ENCODE data around the gene TLL2. TPM values are rescaled to one million over a fixed set of nuclear protein-coding genes. Genes with fewer than 3 reads are reported as not detected.
A peak's percentile ranks its signal among the peaks of the same experiment; 100 is the strongest.

TLL2 gene
- total and polyA plus RNA-seq, 7 experiments from 2014 or later: 0.24 TPM; not detected in 6

GRCh38 chr10:96491303-96491702, 22.4 kb downstream of the TLL2 start:
- Histone ChIP-seq H3K4me1 (ENCODE audit: control insufficient read depth in 2 of 2, insufficient read depth in 2 of 2, low read length in 2 of 2) (no peaks in the 10 kb centered on the region), H3K27ac (ENCODE audit: low read depth, low read length) (no peak overlapping the region), H3K9me3 (ENCODE audit: control insufficient read depth in 2 of 3, low read length in 3 of 3) (no peaks in the 10 kb centered on the region), H3K4me3 (ENCODE audit: low read length) (no peak overlapping the region), H3K27me3 (ENCODE audit: control insufficient read depth in 2 of 2, insufficient read depth in 2 of 2, low read length in 2 of 2) (no peaks in the 10 kb centered on the region), H3K36me3 (ENCODE audit: control insufficient read depth in 2 of 3, insufficient read depth in 3 of 3, low read length in 3 of 3) (no peaks in the 10 kb centered on the region)
- no peaks in the 10 kb centered on the region for H3K4me1 Mint-ChIP-seq
- intact Hi-C loops (cut with micrococcal nuclease): no loop called here
- H3K4me3 Mint-ChIP-seq: no peak overlapping the region
- H3K27ac Mint-ChIP-seq: no peak overlapping the region
- CTCF ChIA-PET: no interaction called here
- DNase-seq: no peak
- no peak for ATAC-seq
- H3K9me3 Mint-ChIP-seq: no peaks in the 10 kb centered on the region
- H3K27me3 Mint-ChIP-seq: peaks cover 0 to 13% (median 12%) of the 10 kb centered on the region in 5 donors
- POLR2A ChIA-PET: interaction anchor here (0.6 kb wide), 1 partner anchor 420 kb away, joined by 4 read pairs; no protein-coding TSS in a partner anchor
- no peaks in the 10 kb centered on the region for H3K36me3 Mint-ChIP-seq

GRCh38 chr10:96488161-96488935, 25.4 kb downstream of the TLL2 start:
- Histone ChIP-seq H3K27ac (ENCODE audit: low read depth, low read length) (no peak overlapping the region), H3K4me3 (ENCODE audit: low read length) (no peak overlapping the region), H3K4me1 (ENCODE audit: control insufficient read depth in 2 of 2, insufficient read depth in 2 of 2, low read length in 2 of 2) (no peaks in the 10 kb centered on the region), H3K27me3 (ENCODE audit: control insufficient read depth in 2 of 2, insufficient read depth in 2 of 2, low read length in 2 of 2) (peaks cover 0 to 3% of the 10 kb centered on the region in 2 donors), H3K9me3 (ENCODE audit: control insufficient read depth in 2 of 3, low read length in 3 of 3) (no peaks in the 10 kb centered on the region), H3K36me3 (ENCODE audit: control insufficient read depth in 2 of 3, insufficient read depth in 3 of 3, low read length in 3 of 3) (no peaks in the 10 kb centered on the region)
- Mint-ChIP-seq H3K4me3 (no peak overlapping the region), H3K27me3 (peaks cover 4 to 22% (median 13%) of the 10 kb centered on the region in 5 donors), H3K27ac (no peak overlapping the region), H3K36me3 (no peaks in the 10 kb centered on the region), H3K4me1 (no peaks in the 10 kb centered on the region), H3K9me3 (no peaks in the 10 kb centered on the region)
- DNase-seq (no peak), ATAC-seq (no peak)
- CTCF ChIA-PET: no interaction called here
- POLR2A ChIA-PET: no interaction called here
- intact Hi-C loops (cut with micrococcal nuclease): no loop called here

- ChIA-PET CTCF (no interaction called here), POLR2A (no interaction called here)
- Mint-ChIP-seq H3K27ac (no peak overlapping the region), H3K27me3 (peaks cover 8 to 30% (median 14%) of the 10 kb centered on the region in 5 donors), H3K4me3 (no peak overlapping the region), H3K36me3 (no peaks in the 10 kb centered on the region), H3K4me1 (no peaks in the 10 kb centered on the region), H3K9me3 (peaks cover 0 to 1% (median 0%) of the 10 kb centered on the region in 11 donors)
- DNase-seq (no peak), ATAC-seq (no peak)
- Histone ChIP-seq H3K4me3 (ENCODE audit: low read length) (no peak overlapping the region), H3K27ac (ENCODE audit: low read depth, low read length) (no peak overlapping the region), H3K27me3 (ENCODE audit: control insufficient read depth in 2 of 2, insufficient read depth in 2 of 2, low read length in 2 of 2) (peaks cover 0 to 3% of the 10 kb centered on the region in 2 donors), H3K9me3 (ENCODE audit: control insufficient read depth in 2 of 3, low read length in 3 of 3) (no peaks in the 10 kb centered on the region), H3K4me1 (ENCODE audit: control insufficient read depth in 2 of 2, insufficient read depth in 2 of 2, low read length in 2 of 2) (no peaks in the 10 kb centered on the region), H3K36me3 (ENCODE audit: control insufficient read depth in 2 of 3, insufficient read depth in 3 of 3, low read length in 3 of 3) (no peaks in the 10 kb centered on the region)
- intact Hi-C loops (cut with micrococcal nuclease): no loop called here
Observed at GRCh38 chr10:96482815-96483588, 30.7 kb downstream of the TLL2 start.

GRCh38 chr10:96478355-96478754, 35.4 kb downstream of the TLL2 start:
- Mint-ChIP-seq H3K36me3 (no peaks in the 10 kb centered on the region), H3K9me3 (peaks cover 0 to 1% (median 0%) of the 10 kb centered on the region in 11 donors), H3K27me3 (peaks cover under 1 to 30% (median 21%) of the 10 kb centered on the region in 5 donors), H3K27ac (no peak overlapping the region), H3K4me1 (no peaks in the 10 kb centered on the region), H3K4me3 (no peak overlapping the region)
- no peak overlapping the region for H3K27ac ChIP-seq (ENCODE audit: low read depth, low read length)
- no peaks in the 10 kb centered on the region for H3K9me3 ChIP-seq (ENCODE audit: control insufficient read depth in 2 of 3, low read length in 3 of 3)
- POLR2A ChIA-PET: no interaction called here
- H3K4me3 ChIP-seq (ENCODE audit: low read length): no peak overlapping the region
- CTCF ChIA-PET: no interaction called here
- DNase-seq (no peak), ATAC-seq (no peak)
- intact Hi-C loops (cut with micrococcal nuclease): no loop called here
- H3K36me3 ChIP-seq (ENCODE audit: control insufficient read depth in 2 of 3, insufficient read depth in 3 of 3, low read length in 3 of 3): no peaks in the 10 kb centered on the region
- no peaks in the 10 kb centered on the region for H3K27me3 ChIP-seq (ENCODE audit: control insufficient read depth in 2 of 2, insufficient read depth in 2 of 2, low read length in 2 of 2)
- H3K4me1 ChIP-seq (ENCODE audit: control insufficient read depth in 2 of 2, insufficient read depth in 2 of 2, low read length in 2 of 2): no peaks in the 10 kb centered on the region

- CTCF ChIA-PET: no interaction called here
- H3K27me3 ChIP-seq (ENCODE audit: control insufficient read depth in 2 of 2, insufficient read depth in 2 of 2, low read length in 2 of 2): no peaks in the 10 kb centered on the region
- Mint-ChIP-seq H3K9me3 (peaks cover 0 to 1% (median 0%) of the 10 kb centered on the region in 11 donors), H3K27me3 (peaks cover 9 to 30% (median 18%) of the 10 kb centered on the region in 5 donors), H3K4me3 (no peak overlapping the region), H3K36me3 (no peaks in the 10 kb centered on the region), H3K27ac (no peak overlapping the region), H3K4me1 (peaks cover 0 to 1% (median 0%) of the 10 kb centered on the region in 7 donors)
- H3K4me3 ChIP-seq (ENCODE audit: low read length): no peak overlapping the region
- no peak overlapping the region for H3K27ac ChIP-seq (ENCODE audit: low read depth, low read length)
- no peaks in the 10 kb centered on the region for H3K4me1 ChIP-seq (ENCODE audit: control insufficient read depth in 2 of 2, insufficient read depth in 2 of 2, low read length in 2 of 2)
- no peaks in the 10 kb centered on the region for H3K9me3 ChIP-seq (ENCODE audit: control insufficient read depth in 2 of 3, low read length in 3 of 3)
- POLR2A ChIA-PET: no interaction called here
- H3K36me3 ChIP-seq (ENCODE audit: control insufficient read depth in 2 of 3, insufficient read depth in 3 of 3, low read length in 3 of 3): no peaks in the 10 kb centered on the region
- intact Hi-C loops (cut with micrococcal nuclease): no loop called here
- no peak for DNase-seq
- ATAC-seq: no peak
Observed at GRCh38 chr10:96473866-96474265, 39.9 kb downstream of the TLL2 start.

GRCh38 chr10:96470116-96470743, 43.5 kb downstream of the TLL2 start:
- Histone ChIP-seq H3K9me3 (ENCODE audit: control insufficient read depth in 2 of 3, low read length in 3 of 3) (no peaks in the 10 kb centered on the region), H3K27me3 (ENCODE audit: control insufficient read depth in 2 of 2, insufficient read depth in 2 of 2, low read length in 2 of 2) (no peaks in the 10 kb centered on the region), H3K4me3 (ENCODE audit: low read length) (no peak overlapping the region), H3K27ac (ENCODE audit: low read depth, low read length) (no peak overlapping the region), H3K36me3 (ENCODE audit: control insufficient read depth in 2 of 3, insufficient read depth in 3 of 3, low read length in 3 of 3) (no peaks in the 10 kb centered on the region), H3K4me1 (ENCODE audit: control insufficient read depth in 2 of 2, insufficient read depth in 2 of 2, low read length in 2 of 2) (no peaks in the 10 kb centered on the region)
- Mint-ChIP-seq H3K27me3 (peaks cover 13 to 27% (median 22%) of the 10 kb centered on the region in 5 donors), H3K27ac (no peak overlapping the region), H3K4me1 (peaks cover 0 to 1% (median 0%) of the 10 kb centered on the region in 7 donors), H3K4me3 (no peak overlapping the region), H3K9me3 (no peaks in the 10 kb centered on the region), H3K36me3 (no peaks in the 10 kb centered on the region)
- ChIA-PET CTCF (no interaction called here), POLR2A (no interaction called here)
- DNase-seq (peak in 3 of 9 donors; percentile 8 to 23 (median 10)), ATAC-seq (peak; percentile 62)
- intact Hi-C loops (cut with micrococcal nuclease): loop anchor here in 1 of 2 donors (1.0 kb wide), 1 partner anchor 360 kb away; no protein-coding TSS in a partner anchor
